ENCODE data around the gene CD14. TPM values are rescaled to one million over a fixed set of nuclear protein-coding genes. Genes with fewer than 3 reads are reported as not detected.
"Not testable (repeated sequence)": the region's sequence is repeated elsewhere in the genome, so short reads cannot be mapped to it uniquely, and the experiment has no call there.

CD14 gene
- polyA plus RNA-seq, 1 experiment = 0.29 TPM

DNA sequence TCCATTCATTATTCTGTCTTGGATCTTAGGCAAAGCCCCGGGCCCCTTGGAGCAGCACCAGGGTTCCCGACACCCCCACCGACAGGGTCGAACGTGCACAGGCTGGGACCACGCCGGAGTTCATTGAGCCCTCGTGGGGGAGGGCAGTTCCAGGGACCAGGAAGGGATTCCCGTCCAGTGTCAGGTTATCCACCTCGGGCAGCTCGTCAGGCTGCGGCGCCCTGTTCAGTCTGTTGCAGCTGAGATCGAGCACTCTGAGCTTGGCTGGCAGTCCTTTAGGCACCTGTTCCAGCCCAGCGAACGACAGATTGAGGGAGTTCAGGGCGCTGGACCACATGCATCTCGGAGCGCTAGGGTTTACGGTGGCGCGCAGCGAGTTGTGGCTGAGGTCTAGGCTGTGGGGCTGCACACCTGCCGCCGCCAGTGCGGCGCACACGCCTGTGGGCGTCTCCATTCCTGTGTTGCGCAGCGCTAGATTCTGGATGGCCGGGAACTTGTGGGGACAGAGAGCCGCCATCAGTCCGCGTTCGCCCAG is 1.1 kb downstream of the CD14 start:
- TF ChIP-seq, protein P1, sequence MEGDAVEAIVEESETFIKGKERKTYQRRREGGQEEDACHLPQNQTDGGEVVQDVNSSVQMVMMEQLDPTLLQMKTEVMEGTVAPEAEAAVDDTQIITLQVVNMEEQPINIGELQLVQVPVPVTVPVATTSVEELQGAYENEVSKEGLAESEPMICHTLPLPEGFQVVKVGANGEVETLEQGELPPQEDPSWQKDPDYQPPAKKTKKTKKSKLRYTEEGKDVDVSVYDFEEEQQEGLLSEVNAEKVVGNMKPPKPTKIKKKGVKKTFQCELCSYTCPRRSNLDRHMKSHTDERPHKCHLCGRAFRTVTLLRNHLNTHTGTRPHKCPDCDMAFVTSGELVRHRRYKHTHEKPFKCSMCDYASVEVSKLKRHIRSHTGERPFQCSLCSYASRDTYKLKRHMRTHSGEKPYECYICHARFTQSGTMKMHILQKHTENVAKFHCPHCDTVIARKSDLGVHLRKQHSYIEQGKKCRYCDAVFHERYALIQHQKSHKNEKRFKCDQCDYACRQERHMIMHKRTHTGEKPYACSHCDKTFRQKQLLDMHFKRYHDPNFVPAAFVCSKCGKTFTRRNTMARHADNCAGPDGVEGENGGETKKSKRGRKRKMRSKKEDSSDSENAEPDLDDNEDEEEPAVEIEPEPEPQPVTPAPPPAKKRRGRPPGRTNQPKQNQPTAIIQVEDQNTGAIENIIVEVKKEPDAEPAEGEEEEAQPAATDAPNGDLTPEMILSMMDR (IDR thresholded peaks at IDR 0.05; ENCODE audit: low read depth, low read length) = no peak
- POLR2A ChIA-PET = interaction anchor here (1.1 kb wide), 1 partner anchor 68 kb away, joined by 13 read pairs; no protein-coding TSS in a partner anchor

DNA sequence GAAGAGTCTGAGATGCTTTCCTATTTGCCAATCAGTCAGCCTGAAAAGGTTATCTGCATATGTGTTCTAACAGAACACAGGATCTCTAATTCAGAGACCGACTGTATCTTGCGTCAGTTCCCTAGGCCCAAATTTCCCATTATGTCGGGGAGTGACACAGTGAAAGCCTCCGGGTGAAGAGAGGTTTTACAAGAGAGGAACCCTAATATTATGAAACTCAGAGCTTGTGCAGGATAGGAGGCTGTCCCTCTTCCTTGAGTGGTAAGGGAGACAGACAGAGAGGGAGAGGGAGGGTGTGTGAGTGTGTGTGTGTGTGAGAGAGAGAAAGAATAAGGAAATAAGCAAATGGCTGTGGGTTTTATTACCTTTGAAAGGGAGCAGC is 1.9 kb downstream of the CD14 start:
- TF ChIP-seq, protein P1 (IDR thresholded peaks at IDR 0.05; ENCODE audit: low read depth, low read length) = no peak
- ChIA-PET POLR2A (no interaction called here), CTCF (no interaction called here)
- no peak overlapping the region for H3K27ac ChIP-seq (ENCODE audit: low read depth, low read length)
- no peak for DNase-seq (ENCODE audit: low read depth, low spot score)
- peaks cover 10% of the 10 kb centered on the region for H3K9me3 ChIP-seq (ENCODE audit: control insufficient read depth, insufficient read depth, low read length)
- H3K27me3 ChIP-seq (ENCODE audit: control insufficient read depth, insufficient read depth, low read length) = peaks cover 21% of the 10 kb centered on the region
- H3K4me3 ChIP-seq (ENCODE audit: low read depth, low read length) = no peak overlapping the region

More for the DNA sequence above, 1.1 kb downstream of the CD14 start:
- Histone ChIP-seq H3K4me3 (ENCODE audit: low read depth, low read length) (peak overlapping the region; percentile 60), H3K27ac (ENCODE audit: low read depth, low read length) (no peak overlapping the region), H3K9me3 (ENCODE audit: control insufficient read depth, insufficient read depth, low read length) (peaks cover 10% of the 10 kb centered on the region), H3K27me3 (ENCODE audit: control insufficient read depth, insufficient read depth, low read length) (peaks cover 21% of the 10 kb centered on the region)
- CTCF ChIA-PET = interaction anchor here (1.1 to 1.2 kb wide), 2 partner anchors 258 to 280 kb away, joined by 4 to 6 read pairs; no protein-coding TSS in a partner anchor
- DNase-seq (ENCODE audit: low read depth, low spot score) = no peak

DNA sequence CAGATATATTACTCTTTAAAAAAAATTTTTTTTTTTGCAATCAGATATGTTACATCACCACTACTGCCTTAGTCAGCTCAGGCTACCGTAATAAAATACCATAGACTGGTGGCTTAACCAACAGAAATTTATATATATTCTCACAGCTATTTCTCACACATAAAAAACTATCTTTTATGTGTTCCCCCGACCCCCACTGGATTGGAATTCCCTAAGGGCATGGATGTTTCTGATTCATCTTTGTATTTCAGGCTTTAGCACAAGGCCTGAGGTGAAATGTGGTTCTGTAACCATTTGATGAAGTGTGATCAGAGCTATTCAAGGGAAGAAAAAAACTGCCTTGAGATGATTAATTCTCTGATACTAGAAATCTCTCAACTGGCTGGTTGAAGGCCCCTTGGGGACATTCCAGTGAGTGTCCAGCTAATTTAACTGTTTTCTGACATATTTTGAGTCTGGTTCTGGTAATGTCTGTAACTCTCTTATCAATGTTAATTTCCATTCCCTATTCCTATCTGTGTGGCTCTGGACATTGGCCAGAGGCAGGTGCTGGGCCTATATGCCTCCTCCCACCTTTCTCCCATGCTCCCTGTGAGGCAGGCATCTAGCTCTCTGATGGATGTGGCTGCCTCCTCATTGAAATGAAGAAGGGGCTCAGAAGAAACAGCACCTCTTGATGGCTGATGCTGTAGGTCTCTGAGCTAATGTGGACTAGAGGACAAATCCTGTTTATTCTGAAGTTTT is 2.5 kb downstream of the CD14 start:
- no peak overlapping the region for H3K4me3 ChIP-seq (ENCODE audit: low read depth, low read length)
- ChIA-PET POLR2A (no interaction called here), CTCF (interaction anchor here (0.9 kb wide), 1 partner anchor 23 kb away, joined by 3 read pairs; no protein-coding TSS in a partner anchor)
- peaks cover 10% of the 10 kb centered on the region for H3K9me3 ChIP-seq (ENCODE audit: control insufficient read depth, insufficient read depth, low read length)
- H3K27ac ChIP-seq (ENCODE audit: low read depth, low read length) = no peak overlapping the region
- no peak for DNase-seq (ENCODE audit: low read depth, low spot score)
- TF ChIP-seq, protein P1 (IDR thresholded peaks at IDR 0.05; ENCODE audit: low read depth, low read length) = no peak
- H3K27me3 ChIP-seq (ENCODE audit: control insufficient read depth, insufficient read depth, low read length) = peaks cover 21% of the 10 kb centered on the region

DNA sequence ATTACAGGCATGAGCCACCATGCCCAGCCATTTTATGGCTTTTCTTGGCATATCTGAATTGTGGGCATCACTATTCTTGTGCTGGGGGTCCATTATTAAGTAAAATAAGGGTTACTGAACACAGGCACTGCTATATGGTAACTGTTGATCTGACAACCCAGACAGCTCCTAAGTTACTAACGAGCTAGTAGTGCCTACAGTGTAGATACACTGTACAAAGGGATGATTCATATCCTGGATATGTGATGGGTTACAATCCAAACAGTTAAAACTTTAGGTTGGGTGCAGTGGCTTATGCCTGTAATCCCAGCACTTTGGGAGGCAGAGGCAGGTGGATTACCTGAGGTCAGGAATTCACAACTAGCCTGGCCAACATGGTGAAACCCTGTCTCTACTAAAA is 4.3 kb downstream of the CD14 start:
- TF ChIP-seq, protein P1 (IDR thresholded peaks at IDR 0.05; ENCODE audit: low read depth, low read length) = no peak
- Histone ChIP-seq H3K4me3 (ENCODE audit: low read depth, low read length) (no peak overlapping the region), H3K9me3 (ENCODE audit: control insufficient read depth, insufficient read depth, low read length) (peaks cover 10% of the 10 kb centered on the region), H3K27me3 (ENCODE audit: control insufficient read depth, insufficient read depth, low read length) (peaks cover 21% of the 10 kb centered on the region), H3K27ac (ENCODE audit: low read depth, low read length) (no peak overlapping the region)
- CTCF ChIA-PET = interaction anchor here (0.8 kb wide), 1 partner anchor 256 kb away, joined by 3 read pairs; no protein-coding TSS in a partner anchor
- no peak for DNase-seq (ENCODE audit: low read depth, low spot score)
- POLR2A ChIA-PET = no interaction called here

DNA sequence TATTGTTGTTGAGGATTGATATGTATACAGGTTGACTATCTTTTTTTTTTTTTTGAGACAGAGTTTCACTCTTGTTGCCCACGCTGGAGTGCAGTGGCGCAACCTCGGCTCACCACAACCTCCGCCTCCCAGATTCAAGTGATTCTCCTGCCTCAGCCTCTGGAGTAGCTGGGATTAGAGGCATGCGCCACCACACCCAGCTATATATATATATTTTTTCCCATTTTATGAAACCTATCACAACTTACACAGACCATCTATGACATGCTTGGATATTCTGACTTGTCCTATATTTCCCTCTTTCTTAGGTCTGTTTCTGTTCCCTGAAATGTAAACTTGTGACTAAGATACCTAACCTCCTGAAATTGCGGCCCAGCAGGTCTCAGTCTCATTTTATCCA is 5.0 kb downstream of the CD14 start:
- peaks cover 10% of the 10 kb centered on the region for H3K9me3 ChIP-seq (ENCODE audit: control insufficient read depth, insufficient read depth, low read length)
- TF ChIP-seq, protein P1 (IDR thresholded peaks at IDR 0.05; ENCODE audit: low read depth, low read length) = no peak
- H3K4me3 ChIP-seq (ENCODE audit: low read depth, low read length) = no peak overlapping the region
- no peak for DNase-seq (ENCODE audit: low read depth, low spot score)
- ChIA-PET CTCF (interaction anchor here (0.8 kb wide), 1 partner anchor 255 kb away, joined by 3 read pairs; no protein-coding TSS in a partner anchor), POLR2A (no interaction called here)
- no peak overlapping the region for H3K27ac ChIP-seq (ENCODE audit: low read depth, low read length)
- H3K27me3 ChIP-seq (ENCODE audit: control insufficient read depth, insufficient read depth, low read length) = peaks cover 18% of the 10 kb centered on the region

DNA sequence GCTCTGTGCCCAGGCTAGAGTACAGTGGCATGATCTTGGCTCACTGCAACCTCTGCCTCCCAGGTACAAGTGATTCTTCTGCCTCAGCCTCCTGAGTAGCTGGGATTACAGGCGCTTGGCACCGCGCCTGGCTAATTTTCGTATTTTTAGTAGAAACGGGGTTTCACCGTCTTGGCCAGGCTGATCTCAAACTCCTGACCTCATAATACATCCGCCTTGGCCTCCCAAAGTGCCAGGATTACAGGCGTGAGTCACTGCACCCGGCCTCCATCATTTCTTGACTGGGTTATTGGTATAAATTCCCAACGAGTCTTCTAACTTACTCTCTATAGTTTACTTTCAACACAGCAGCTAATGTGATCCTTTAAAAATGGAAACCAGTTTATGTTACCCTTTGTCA is 8.1 kb downstream of the CD14 start:
- DNase-seq (ENCODE audit: low read depth, low spot score); H3K4me3 ChIP-seq (ENCODE audit: low read depth, low read length); H3K9me3 ChIP-seq (ENCODE audit: control insufficient read depth, insufficient read depth, low read length); H3K27ac ChIP-seq (ENCODE audit: low read depth, low read length); POLR2A ChIA-PET: not testable (repeated sequence)
- CTCF ChIA-PET = interaction anchor here (0.6 kb wide), 1 partner anchor 225 kb away, joined by 3 read pairs; no protein-coding TSS in a partner anchor
- peaks cover 11% of the 10 kb centered on the region for H3K27me3 ChIP-seq (ENCODE audit: control insufficient read depth, insufficient read depth, low read length)

DNA sequence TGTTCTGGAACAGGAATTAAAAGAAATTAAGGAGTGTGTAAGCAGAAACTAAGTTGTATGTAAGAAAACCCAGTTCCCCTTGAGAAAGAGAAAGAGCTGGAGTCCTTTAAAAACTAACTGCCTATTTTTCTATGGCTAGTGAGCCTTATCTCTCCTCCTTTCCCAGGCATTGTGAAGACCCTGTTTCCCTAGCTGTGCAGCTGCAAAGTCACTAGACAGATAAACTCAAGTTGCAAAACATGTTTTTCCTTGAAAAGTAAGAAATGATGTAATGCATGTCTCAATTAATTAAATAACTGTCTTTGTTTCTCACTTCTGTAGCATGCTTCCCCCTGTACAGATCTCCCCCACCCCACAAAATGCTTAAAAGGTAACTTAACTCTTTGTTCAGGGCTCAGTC is 9.9 kb downstream of the CD14 start:
- CTCF ChIA-PET = interaction anchor here (2.7 kb wide), 1 partner anchor 12 kb away, joined by 15 read pairs; no protein-coding TSS in a partner anchor
- POLR2A ChIA-PET; H3K27ac ChIP-seq (ENCODE audit: low read depth, low read length); DNase-seq (ENCODE audit: low read depth, low spot score); H3K9me3 ChIP-seq (ENCODE audit: control insufficient read depth, insufficient read depth, low read length); H3K4me3 ChIP-seq (ENCODE audit: low read depth, low read length): not testable (repeated sequence)
- peaks cover 17% of the 10 kb centered on the region for H3K27me3 ChIP-seq (ENCODE audit: control insufficient read depth, insufficient read depth, low read length)

Measured in AG04450 (cell line).